ENCODE data around the gene EPHB3. TPM values are rescaled to one million over a fixed set of nuclear protein-coding genes. Genes with fewer than 3 reads are reported as not detected.

Gene EPHB3
- total RNA-seq, 1 experiment from 2014 or later = 6.0 TPM

GRCh38 chr3:184584464-184584891, 22.9 kb downstream of the EPHB3 start:
- BruUV-seq (replicated peaks) = no TSS peak
- intact Hi-C loops (cut with micrococcal nuclease; ENCODE audit: unreplicated experiment) = no loop called here
- ChIA-PET POLR2A (interaction anchor here (0.6 kb wide), 1 partner anchor 199 kb away, joined by 10 read pairs; no protein-coding TSS in a partner anchor), CTCF (no interaction called here)
- Histone ChIP-seq H3K27me3 (ENCODE audit: control insufficient read depth, insufficient read depth, low read length) (no peaks in the 10 kb centered on the region), H3K36me3 (ENCODE audit: control insufficient read depth, insufficient read depth, low read length) (no peaks in the 10 kb centered on the region), H3K4me3 (ENCODE audit: low read depth in 2 of 2, low read length in 2 of 2) (no peak overlapping the region), H3K27ac (ENCODE audit: low read length) (no peak overlapping the region), H3K4me1 (ENCODE audit: control insufficient read depth, insufficient read depth, low read length) (no peaks in the 10 kb centered on the region), H3K9me3 (ENCODE audit: control insufficient read depth, insufficient read depth, low read depth, low read length) (no peaks in the 10 kb centered on the region)
- ATAC-seq (peak; percentile 39; the same call in 1 of the 2 replicates), DNase-seq (ENCODE audit: low read depth, low spot score) (no peak)
- TF ChIP-seq TCF7L2 (IDR thresholded peaks at IDR 0.05; ENCODE audit: low read depth, low read length) = no peak
- no peak for TF ChIP-seq REST (IDR thresholded peaks at IDR 0.05; ENCODE audit: insufficient read depth in 1 of 2, low read depth in 2 of 2, low read length in 1 of 2)
- no peak for TF ChIP-seq SIN3A (IDR thresholded peaks at IDR 0.05; ENCODE audit: borderline replicate concordance, insufficient read depth, low read depth, low read length)
- no peak for TF ChIP-seq POLR2AphosphoS5 (IDR thresholded peaks at IDR 0.05; ENCODE audit: low read depth, low read length)
- TF ChIP-seq, protein P1, sequence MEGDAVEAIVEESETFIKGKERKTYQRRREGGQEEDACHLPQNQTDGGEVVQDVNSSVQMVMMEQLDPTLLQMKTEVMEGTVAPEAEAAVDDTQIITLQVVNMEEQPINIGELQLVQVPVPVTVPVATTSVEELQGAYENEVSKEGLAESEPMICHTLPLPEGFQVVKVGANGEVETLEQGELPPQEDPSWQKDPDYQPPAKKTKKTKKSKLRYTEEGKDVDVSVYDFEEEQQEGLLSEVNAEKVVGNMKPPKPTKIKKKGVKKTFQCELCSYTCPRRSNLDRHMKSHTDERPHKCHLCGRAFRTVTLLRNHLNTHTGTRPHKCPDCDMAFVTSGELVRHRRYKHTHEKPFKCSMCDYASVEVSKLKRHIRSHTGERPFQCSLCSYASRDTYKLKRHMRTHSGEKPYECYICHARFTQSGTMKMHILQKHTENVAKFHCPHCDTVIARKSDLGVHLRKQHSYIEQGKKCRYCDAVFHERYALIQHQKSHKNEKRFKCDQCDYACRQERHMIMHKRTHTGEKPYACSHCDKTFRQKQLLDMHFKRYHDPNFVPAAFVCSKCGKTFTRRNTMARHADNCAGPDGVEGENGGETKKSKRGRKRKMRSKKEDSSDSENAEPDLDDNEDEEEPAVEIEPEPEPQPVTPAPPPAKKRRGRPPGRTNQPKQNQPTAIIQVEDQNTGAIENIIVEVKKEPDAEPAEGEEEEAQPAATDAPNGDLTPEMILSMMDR (IDR thresholded peaks at IDR 0.05) = no peak
- in situ Hi-C loops (cut with HindIII; ENCODE audit: low pct_unique_long_range_greater_than_20kb, low sequenced_read_pairs) = no loop called here

GRCh38 chr3:184585545-184585944, 24.0 kb downstream of the EPHB3 start:
- no peak for ATAC-seq
- Histone ChIP-seq H3K27ac (ENCODE audit: low read length) (no peak overlapping the region), H3K27me3 (ENCODE audit: control insufficient read depth, insufficient read depth, low read length) (no peaks in the 10 kb centered on the region), H3K9me3 (ENCODE audit: control insufficient read depth, insufficient read depth, low read depth, low read length) (no peaks in the 10 kb centered on the region), H3K4me3 (ENCODE audit: low read depth in 2 of 2, low read length in 2 of 2) (no peak overlapping the region), H3K4me1 (ENCODE audit: control insufficient read depth, insufficient read depth, low read length) (no peaks in the 10 kb centered on the region), H3K36me3 (ENCODE audit: control insufficient read depth, insufficient read depth, low read length) (no peaks in the 10 kb centered on the region)
- no TSS peak for BruUV-seq (replicated peaks)
- no peak for DNase-seq (ENCODE audit: low read depth, low spot score)
- ChIA-PET POLR2A (no interaction called here), CTCF (no interaction called here)
- in situ Hi-C loops (cut with HindIII; ENCODE audit: low pct_unique_long_range_greater_than_20kb, low sequenced_read_pairs) = no loop called here
- TF ChIP-seq REST (IDR thresholded peaks at IDR 0.05; ENCODE audit: insufficient read depth in 1 of 2, low read depth in 2 of 2, low read length in 1 of 2) = no peak
- TF ChIP-seq TCF7L2 (IDR thresholded peaks at IDR 0.05; ENCODE audit: low read depth, low read length) = no peak
- no peak for TF ChIP-seq POLR2AphosphoS5 (IDR thresholded peaks at IDR 0.05; ENCODE audit: low read depth, low read length)
- TF ChIP-seq, protein P1 (IDR thresholded peaks at IDR 0.05) = no peak
- no peak for TF ChIP-seq SIN3A (IDR thresholded peaks at IDR 0.05; ENCODE audit: borderline replicate concordance, insufficient read depth, low read depth, low read length)
- intact Hi-C loops (cut with micrococcal nuclease; ENCODE audit: unreplicated experiment) = no loop called here

All from Panc1 (cell line).